RWPE1 (cell line): ENCODE measurements around the gene RNF220.

Experiments used
- CTCF ChIA-PET: fragments of 350-600 bp; sonication (Branson Sonifier 250); formaldehyde crosslinking; extraction: SDS; loops from one replicate; lab custom pipeline; 2021; lab: Yijun Ruan, JAX
- POLR2A ChIA-PET: fragments of 400-600 bp; formaldehyde crosslinking; extraction: SDS; loops from one replicate; lab custom pipeline; 2020; ENCODE audit warnings: antibody characterized with exemption; ENCODE audit not compliant: low non-redundant PET; lab: Yijun Ruan, JAX
- DNase-seq: peaks from one replicate; pipeline ENCODE4 v3.0.0; 2012; ENCODE audit warnings: low spot score
- H3K27ac ChIP-seq: fragments of 450-650 bp; 2 replicates; pipeline ENCODE4 v1.5.1; 2017
- TF ChIP-seq, protein P1 (sequence below): fragments of 450-650 bp; conservative IDR thresholded peaks from 2 replicates; pipeline ENCODE4 v1.5.1; 2017; ENCODE audit warnings: low read depth, mild to moderate bottlenecking

The RNF220 gene

DNA sequence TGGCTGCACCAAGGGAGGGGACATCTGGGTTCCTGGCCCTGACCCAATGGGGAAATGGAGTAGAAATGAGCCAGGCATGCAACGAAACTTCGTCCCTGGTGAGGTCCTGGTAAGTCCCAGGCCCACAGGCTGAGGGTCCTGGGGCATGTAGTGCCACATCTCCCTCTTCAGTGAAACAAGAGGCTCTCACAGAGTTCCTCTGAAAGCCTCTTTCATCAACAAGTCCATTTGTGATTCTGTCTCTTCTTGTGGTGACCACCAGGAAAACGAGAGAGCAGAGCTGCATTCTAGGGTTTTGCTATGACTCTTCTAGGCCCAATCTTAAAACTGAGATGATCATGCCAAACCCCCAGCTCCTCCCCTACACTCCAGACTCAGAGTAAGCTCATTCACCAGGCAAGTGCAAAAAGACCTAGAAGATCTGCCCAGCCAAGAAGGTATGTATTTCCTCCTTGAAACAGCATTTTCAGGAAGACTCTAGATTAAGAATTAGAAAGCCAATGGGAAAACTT, 24.3 kb upstream of the RNF220 start:
- H3K27ac ChIP-seq, result no peak overlapping the region
- TF ChIP-seq, protein P1, sequence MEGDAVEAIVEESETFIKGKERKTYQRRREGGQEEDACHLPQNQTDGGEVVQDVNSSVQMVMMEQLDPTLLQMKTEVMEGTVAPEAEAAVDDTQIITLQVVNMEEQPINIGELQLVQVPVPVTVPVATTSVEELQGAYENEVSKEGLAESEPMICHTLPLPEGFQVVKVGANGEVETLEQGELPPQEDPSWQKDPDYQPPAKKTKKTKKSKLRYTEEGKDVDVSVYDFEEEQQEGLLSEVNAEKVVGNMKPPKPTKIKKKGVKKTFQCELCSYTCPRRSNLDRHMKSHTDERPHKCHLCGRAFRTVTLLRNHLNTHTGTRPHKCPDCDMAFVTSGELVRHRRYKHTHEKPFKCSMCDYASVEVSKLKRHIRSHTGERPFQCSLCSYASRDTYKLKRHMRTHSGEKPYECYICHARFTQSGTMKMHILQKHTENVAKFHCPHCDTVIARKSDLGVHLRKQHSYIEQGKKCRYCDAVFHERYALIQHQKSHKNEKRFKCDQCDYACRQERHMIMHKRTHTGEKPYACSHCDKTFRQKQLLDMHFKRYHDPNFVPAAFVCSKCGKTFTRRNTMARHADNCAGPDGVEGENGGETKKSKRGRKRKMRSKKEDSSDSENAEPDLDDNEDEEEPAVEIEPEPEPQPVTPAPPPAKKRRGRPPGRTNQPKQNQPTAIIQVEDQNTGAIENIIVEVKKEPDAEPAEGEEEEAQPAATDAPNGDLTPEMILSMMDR, result no peak
- ChIA-PET POLR2A (no interaction called here), CTCF (no interaction called here)
- DNase-seq, result no peak

DNA sequence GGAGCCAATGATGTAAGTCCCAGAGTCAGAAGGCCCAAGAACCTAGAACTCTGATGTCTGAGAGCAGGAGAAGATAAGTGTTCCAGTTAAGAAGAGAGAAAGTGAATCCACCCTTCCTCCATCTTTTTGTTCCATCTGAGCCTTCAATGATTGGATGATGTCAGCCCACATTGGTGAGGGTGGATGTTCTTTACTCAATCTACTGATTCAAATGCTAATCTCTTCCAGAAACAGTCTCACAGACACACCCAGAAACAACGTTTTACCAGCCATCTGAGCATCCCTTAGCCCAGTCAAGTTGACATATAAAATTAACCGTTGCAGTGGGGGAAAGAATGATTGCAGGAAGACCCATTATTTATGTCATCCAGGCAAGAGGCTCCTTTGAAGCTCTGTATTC, 16.5 kb upstream of the RNF220 start:
- DNase-seq, result no peak
- ChIA-PET POLR2A (no interaction called here), CTCF (interaction anchor here (1.1 kb wide), 1 partner anchor 206 kb away, joined by 3 read pairs; no protein-coding TSS in a partner anchor)
- TF ChIP-seq, protein P1, result no peak
- no peak overlapping the region for H3K27ac ChIP-seq

DNA sequence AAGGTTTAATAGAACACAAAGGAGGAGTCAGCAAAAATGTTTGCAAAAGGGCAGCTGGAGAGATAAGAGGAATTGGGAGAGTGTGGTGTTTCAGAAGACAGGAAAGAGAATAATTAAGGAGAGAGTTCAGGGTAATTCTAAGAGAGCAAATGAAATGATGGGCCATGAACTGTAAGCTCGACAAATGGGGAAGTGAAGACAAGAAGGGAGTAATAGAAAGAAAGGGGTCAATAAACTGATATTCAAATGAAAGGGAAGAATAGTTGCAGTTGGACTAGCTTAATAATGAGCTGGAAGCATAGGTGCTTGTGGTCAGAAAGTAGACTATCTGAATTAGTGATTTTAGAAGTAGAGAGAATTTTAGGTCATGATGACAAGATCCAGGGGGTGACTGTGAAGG, 15.6 kb upstream of the RNF220 start:
- no peak overlapping the region for H3K27ac ChIP-seq
- CTCF ChIA-PET, result no interaction called here
- TF ChIP-seq, protein P1, result no peak
- POLR2A ChIA-PET, result no interaction called here
- no peak for DNase-seq

DNA sequence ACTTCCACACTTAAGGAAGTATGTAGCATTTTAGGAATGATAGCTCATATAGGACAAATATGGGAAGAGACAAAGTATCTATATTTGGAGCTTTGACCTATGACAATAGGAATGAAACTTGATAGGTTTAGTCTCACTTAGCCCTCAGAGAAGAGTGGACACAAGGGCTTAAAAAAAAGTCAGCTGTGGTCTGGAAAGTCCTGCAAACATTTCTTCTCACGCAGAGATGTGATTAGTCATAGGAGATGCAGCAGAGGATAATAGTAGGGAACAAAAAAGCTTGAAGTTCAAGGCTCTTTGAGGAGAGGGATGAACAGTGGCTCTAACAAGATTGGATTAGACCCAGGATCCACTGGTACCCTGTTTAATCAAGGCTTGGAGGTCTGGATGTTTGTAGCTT, 14.8 kb upstream of the RNF220 start:
- ChIA-PET CTCF (interaction anchor here (0.6 to 0.9 kb wide), 3 partner anchors 12 to 857 kb away, joined by 3 read pairs; no protein-coding TSS in a partner anchor), POLR2A (no interaction called here)
- DNase-seq, result no peak
- H3K27ac ChIP-seq, result no peak overlapping the region
- TF ChIP-seq, protein P1, result no peak

DNA sequence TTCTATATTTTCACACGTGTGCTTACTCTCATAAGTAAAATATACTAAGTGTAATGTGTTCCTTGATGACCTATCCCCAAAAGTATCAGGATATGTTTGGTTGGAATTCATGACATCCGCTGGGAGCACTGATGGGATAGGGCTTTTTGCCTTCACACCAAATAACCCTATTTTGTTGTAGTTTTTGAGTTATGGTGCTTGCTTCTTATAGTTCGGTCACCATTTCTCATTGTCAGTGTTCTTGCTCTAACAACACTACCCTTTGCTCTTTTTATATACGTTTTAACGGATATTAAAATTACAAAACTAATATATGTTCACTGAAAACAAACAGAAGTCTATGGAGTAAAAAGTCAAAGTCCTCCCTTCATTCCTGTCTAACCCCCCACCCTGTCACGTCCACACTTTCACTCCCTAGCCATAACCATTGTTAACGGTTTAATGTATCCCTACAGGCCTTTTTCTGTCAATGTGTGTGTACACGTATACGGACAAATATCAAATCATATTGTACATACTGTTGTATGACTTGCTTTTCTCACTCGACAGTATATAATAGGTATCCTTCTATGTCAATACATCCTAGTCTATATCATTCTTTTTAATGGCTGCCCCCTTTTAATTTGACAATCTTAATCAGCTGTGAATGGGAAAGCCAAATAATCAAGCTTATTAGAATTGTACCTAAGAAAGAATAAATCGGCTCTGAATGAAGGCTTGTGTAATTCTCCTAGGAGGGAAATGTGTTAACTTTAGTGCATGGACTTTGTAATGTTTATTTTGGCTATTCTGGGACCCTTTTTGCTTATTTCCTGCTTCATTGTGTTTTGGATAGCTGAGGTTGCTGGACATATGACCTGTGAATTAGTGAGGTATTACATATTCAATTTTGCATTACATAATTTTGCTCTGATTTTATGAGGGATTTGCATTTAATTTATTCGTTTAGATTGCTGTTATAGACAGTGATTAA, 3.5 kb upstream of the RNF220 start:
- TF ChIP-seq, protein P1, result no peak
- H3K27ac ChIP-seq, result no peak overlapping the region
- POLR2A ChIA-PET, result no interaction called here
- CTCF ChIA-PET, result interaction anchor here (1.3 kb wide), 1 partner anchor 19 kb away, joined by 3 read pairs; no protein-coding TSS in a partner anchor
- no peak for DNase-seq

DNA sequence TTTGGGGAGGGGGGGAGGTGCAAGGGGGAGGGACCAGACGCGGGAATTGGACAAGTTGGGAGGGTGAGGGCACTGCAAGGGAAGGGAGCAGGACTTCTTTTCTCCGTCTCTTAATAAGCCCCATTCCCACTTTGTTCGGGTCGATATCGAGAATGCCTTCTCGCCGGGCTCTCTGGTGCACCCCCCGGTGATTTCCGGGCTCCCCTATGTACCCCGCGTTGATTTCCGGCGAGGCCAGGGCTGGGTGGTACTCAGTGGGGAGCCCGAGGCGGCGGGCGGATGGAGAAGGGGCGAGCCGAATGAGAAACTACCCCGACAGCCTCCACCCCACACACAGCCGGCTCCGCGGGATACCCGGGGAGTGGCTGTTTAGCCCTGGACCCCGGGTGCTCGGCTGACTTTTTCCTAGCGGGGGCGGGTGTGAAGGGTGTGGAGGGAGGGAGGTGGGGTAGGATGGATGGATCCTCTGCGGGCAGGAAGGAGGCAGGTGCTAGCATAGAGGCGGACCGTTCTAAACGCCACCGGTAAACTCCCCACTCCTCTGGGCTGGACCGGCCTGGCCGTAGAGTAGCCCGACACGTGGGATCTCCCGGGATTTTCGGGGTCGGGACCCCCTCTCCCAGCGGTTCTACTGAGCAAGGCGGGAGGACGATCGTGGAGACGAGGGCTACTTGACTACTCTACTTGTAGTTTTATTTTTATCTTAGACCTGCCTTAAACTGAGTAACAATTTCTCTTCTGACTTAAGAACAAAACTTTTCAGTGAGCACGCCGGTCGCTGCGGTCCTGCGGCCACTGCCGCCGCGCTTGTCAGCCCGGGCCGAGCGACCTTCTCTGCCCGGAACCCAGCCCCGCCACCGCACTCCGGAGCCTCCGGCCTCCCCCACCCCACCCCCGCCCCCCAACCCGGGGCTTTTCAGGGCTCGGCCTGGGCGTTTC, 1.0 kb downstream of the RNF220 start:
- H3K27ac ChIP-seq, result no peak overlapping the region
- DNase-seq, result no peak
- ChIA-PET POLR2A (no interaction called here), CTCF (no interaction called here)
- TF ChIP-seq, protein P1, result no peak
